ENCODE results near the gene MAGEA3. TPM values are rescaled to one million over a fixed set of nuclear protein-coding genes. Genes with fewer than 3 reads are reported as not detected.
"Not testable (repeated sequence)": the region's sequence is repeated elsewhere in the genome, so short reads cannot be mapped to it uniquely, and the experiment has no call there.

Gene MAGEA3
- total and polyA plus RNA-seq, 10 of the 15 experiments (the other 5 are each of a cell fraction or from before 2014, with no cell fraction given): 1.4 TPM; not detected in 9

- no peak for TF ChIP-seq NFYA (IDR thresholded peaks at IDR 0.05; ENCODE audit: borderline replicate concordance, low read depth, low read length)
These were observed 24.5 kb upstream of the MAGEA3 start (continued) for GRCh38 chrX:152674135-152674534.

GRCh38 chrX:152674652-152675051 is 23.9 kb upstream of the MAGEA3 start:
- H3K9ac ChIP-seq (ENCODE audit: control insufficient read depth, insufficient read depth, low read length); intact Hi-C loops (cut with micrococcal nuclease; ENCODE audit: unreplicated experiment); H3K79me2 ChIP-seq (ENCODE audit: control insufficient read depth, insufficient read depth, low read length); ATAC-seq; H3K4me2 ChIP-seq (ENCODE audit: control insufficient read depth, insufficient read depth); H3K4me1 ChIP-seq (ENCODE audit: control insufficient read depth, insufficient read depth, low read length); H3K9me3 ChIP-seq (replicated peaks; ENCODE audit: control insufficient read depth, insufficient read depth, low read length); H3K27ac ChIP-seq (ENCODE audit: control insufficient read depth, insufficient read depth); H3K36me3 ChIP-seq (ENCODE audit: control insufficient read depth in 2 of 2, insufficient read depth in 2 of 2, low read length in 1 of 2); H3K27me3 ChIP-seq (replicated peaks in 1 of 2; ENCODE audit: control insufficient read depth in 2 of 2, insufficient read depth in 2 of 2, low read length in 1 of 2); RAD21 ChIA-PET (ENCODE audit: unreplicated experiment); POLR2A ChIA-PET; BruUV-seq (replicated peaks); H4K20me1 ChIP-seq (ENCODE audit: control insufficient read depth, insufficient read depth); DNase-seq (ENCODE audit: low read depth, low spot score); CTCF ChIA-PET; H2AFZ ChIP-seq (ENCODE audit: control insufficient read depth, low read depth, low read length); FAIRE-seq; SMC1A ChIA-PET (ENCODE audit: uncharacterized antibody, unreplicated experiment); H3K4me3 ChIP-seq: not testable (repeated sequence)
- in situ Hi-C loops (cut with MboI): loop anchor here (25.0 kb wide), 1 partner anchor 88 kb away; the partner anchor contains the start of genes CSAG3, MAGEA2 and MAGEA6
- 61% methylated on average over 3 of the region's 3 CpGs for WGBS (ENCODE audit: insufficient coverage, insufficient replicate concordance, low lambda C conversion rate, missing lambda C conversion rate)

GRCh38 chrX:152681012-152681411 is 17.6 kb upstream of the MAGEA3 start:
- H3K9me3 ChIP-seq (replicated peaks; ENCODE audit: control insufficient read depth, insufficient read depth, low read length); DNase-seq (ENCODE audit: low read depth, low spot score); H3K27ac ChIP-seq (ENCODE audit: control insufficient read depth, insufficient read depth); H2AFZ ChIP-seq (ENCODE audit: control insufficient read depth, low read depth, low read length); H3K4me3 ChIP-seq; SMC1A ChIA-PET (ENCODE audit: uncharacterized antibody, unreplicated experiment); H3K4me1 ChIP-seq (ENCODE audit: control insufficient read depth, insufficient read depth, low read length); intact Hi-C loops (cut with micrococcal nuclease; ENCODE audit: unreplicated experiment); POLR2A ChIA-PET; CTCF ChIA-PET; RAD21 ChIA-PET (ENCODE audit: unreplicated experiment); in situ Hi-C loops (cut with MboI); H4K20me1 ChIP-seq (ENCODE audit: control insufficient read depth, insufficient read depth); BruUV-seq (replicated peaks); H3K36me3 ChIP-seq (ENCODE audit: control insufficient read depth in 2 of 2, insufficient read depth in 2 of 2, low read length in 1 of 2); H3K79me2 ChIP-seq (ENCODE audit: control insufficient read depth, insufficient read depth, low read length); H3K4me2 ChIP-seq (ENCODE audit: control insufficient read depth, insufficient read depth); H3K27me3 ChIP-seq (replicated peaks in 1 of 2; ENCODE audit: control insufficient read depth in 2 of 2, insufficient read depth in 2 of 2, low read length in 1 of 2); H3K9ac ChIP-seq (ENCODE audit: control insufficient read depth, insufficient read depth, low read length): not testable (repeated sequence)
- ATAC-seq: peak; percentile 91
- no CpG with 5 or more reads among the region's 3 CpGs for WGBS (ENCODE audit: insufficient coverage, insufficient replicate concordance, low lambda C conversion rate, missing lambda C conversion rate)
- peak; percentile 91 for FAIRE-seq

GRCh38 chrX:152700390-152700789 is 1.8 kb downstream of the MAGEA3 start:
- H3K4me2 ChIP-seq (ENCODE audit: control insufficient read depth, insufficient read depth); H3K9ac ChIP-seq (ENCODE audit: control insufficient read depth, insufficient read depth, low read length); H3K79me2 ChIP-seq (ENCODE audit: control insufficient read depth, insufficient read depth, low read length); H2AFZ ChIP-seq (ENCODE audit: control insufficient read depth, low read depth, low read length); in situ Hi-C loops (cut with MboI); POLR2A ChIA-PET; H3K4me1 ChIP-seq (ENCODE audit: control insufficient read depth, insufficient read depth, low read length); CTCF ChIA-PET; intact Hi-C loops (cut with micrococcal nuclease; ENCODE audit: unreplicated experiment); H3K27me3 ChIP-seq (replicated peaks in 1 of 2; ENCODE audit: control insufficient read depth in 2 of 2, insufficient read depth in 2 of 2, low read length in 1 of 2); ATAC-seq; BruUV-seq (replicated peaks); H3K4me3 ChIP-seq; RAD21 ChIA-PET (ENCODE audit: unreplicated experiment); FAIRE-seq; SMC1A ChIA-PET (ENCODE audit: uncharacterized antibody, unreplicated experiment); H4K20me1 ChIP-seq (ENCODE audit: control insufficient read depth, insufficient read depth); H3K27ac ChIP-seq (ENCODE audit: control insufficient read depth, insufficient read depth); DNase-seq (ENCODE audit: low read depth, low spot score); H3K36me3 ChIP-seq (ENCODE audit: control insufficient read depth in 2 of 2, insufficient read depth in 2 of 2, low read length in 1 of 2); H3K9me3 ChIP-seq (replicated peaks; ENCODE audit: control insufficient read depth, insufficient read depth, low read length): not testable (repeated sequence)
- WGBS (ENCODE audit: insufficient coverage, insufficient replicate concordance, low lambda C conversion rate, missing lambda C conversion rate): 46% methylated on average over 4 of the region's 5 CpGs

GRCh38 chrX:152706500-152706899 is 7.9 kb downstream of the MAGEA3 start:
- DNase-seq (ENCODE audit: low read depth, low spot score); H3K36me3 ChIP-seq (ENCODE audit: control insufficient read depth in 2 of 2, insufficient read depth in 2 of 2, low read length in 1 of 2); POLR2A ChIA-PET; H2AFZ ChIP-seq (ENCODE audit: control insufficient read depth, low read depth, low read length); H3K9me3 ChIP-seq (replicated peaks; ENCODE audit: control insufficient read depth, insufficient read depth, low read length); H3K9ac ChIP-seq (ENCODE audit: control insufficient read depth, insufficient read depth, low read length); H3K79me2 ChIP-seq (ENCODE audit: control insufficient read depth, insufficient read depth, low read length); BruUV-seq (replicated peaks); SMC1A ChIA-PET (ENCODE audit: uncharacterized antibody, unreplicated experiment); H4K20me1 ChIP-seq (ENCODE audit: control insufficient read depth, insufficient read depth); ATAC-seq; H3K4me3 ChIP-seq; in situ Hi-C loops (cut with MboI); H3K4me1 ChIP-seq (ENCODE audit: control insufficient read depth, insufficient read depth, low read length); CTCF ChIA-PET; RAD21 ChIA-PET (ENCODE audit: unreplicated experiment); intact Hi-C loops (cut with micrococcal nuclease; ENCODE audit: unreplicated experiment); H3K27me3 ChIP-seq (replicated peaks in 1 of 2; ENCODE audit: control insufficient read depth in 2 of 2, insufficient read depth in 2 of 2, low read length in 1 of 2); FAIRE-seq; H3K4me2 ChIP-seq (ENCODE audit: control insufficient read depth, insufficient read depth); H3K27ac ChIP-seq (ENCODE audit: control insufficient read depth, insufficient read depth): not testable (repeated sequence)
- WGBS (ENCODE audit: insufficient coverage, insufficient replicate concordance, low lambda C conversion rate, missing lambda C conversion rate): 33% methylated on average over 3 of the region's 7 CpGs

All from GM12878 (cell line).